GM19025 (cell line): Measurements from ENCODE around the gene CAMK2D.
A peak's percentile ranks its signal among the peaks of the same experiment; 100 is the strongest.
"Not testable (repeated sequence)": the region's sequence is repeated elsewhere in the genome, so short reads cannot be mapped to it uniquely, and the experiment has no call there.

Experiments
- ATAC-seq: cut with Tn5 transposase; IDR thresholded peaks from one replicate; pipeline ENCODE4 v1.9.1; 2021; ENCODE audit warnings: mild to moderate bottlenecking, low read depth, moderate library complexity; ENCODE audit not compliant: unreplicated experiment

The CAMK2D gene

DNA sequence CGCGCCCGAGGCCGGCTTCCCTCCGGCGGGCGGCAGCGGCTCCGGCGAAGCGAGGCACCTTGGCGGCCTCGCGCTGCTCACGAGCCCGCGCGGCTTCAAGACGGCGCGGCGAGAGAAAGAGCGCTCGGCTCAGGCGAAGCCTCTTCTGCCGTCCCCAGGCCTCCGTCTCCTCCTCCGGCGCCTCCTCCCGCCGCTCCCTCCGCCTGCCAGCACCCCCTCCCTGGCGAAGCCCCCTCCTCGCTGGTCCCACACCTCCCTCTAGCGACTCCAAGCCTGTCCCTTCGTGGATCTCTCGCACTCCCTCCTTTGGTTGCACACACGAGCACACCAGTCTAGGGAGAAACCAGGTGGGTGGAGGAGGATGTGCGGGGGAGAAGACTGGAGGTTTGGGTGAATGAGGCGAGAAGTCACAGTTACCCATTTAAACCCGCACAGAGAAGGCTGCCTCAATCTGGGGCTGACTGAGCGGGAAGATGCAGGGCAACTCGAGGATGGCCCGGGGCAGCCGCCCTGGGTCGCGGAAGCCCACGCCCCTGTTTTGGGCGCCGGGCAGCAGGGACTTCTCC is at the start of gene CAMK2D:
TSS of gene CAMK2D (minus strand) at position 119 of the 566 bp plus-strand sequence. CDS start 670 bp downstream, outside the sequence.
- ATAC-seq: peak; percentile 45

- ATAC-seq: no peak
These were observed 49.4 kb upstream of the CAMK2D start for GRCh38 chr4:113810906-113811305.

DNA sequence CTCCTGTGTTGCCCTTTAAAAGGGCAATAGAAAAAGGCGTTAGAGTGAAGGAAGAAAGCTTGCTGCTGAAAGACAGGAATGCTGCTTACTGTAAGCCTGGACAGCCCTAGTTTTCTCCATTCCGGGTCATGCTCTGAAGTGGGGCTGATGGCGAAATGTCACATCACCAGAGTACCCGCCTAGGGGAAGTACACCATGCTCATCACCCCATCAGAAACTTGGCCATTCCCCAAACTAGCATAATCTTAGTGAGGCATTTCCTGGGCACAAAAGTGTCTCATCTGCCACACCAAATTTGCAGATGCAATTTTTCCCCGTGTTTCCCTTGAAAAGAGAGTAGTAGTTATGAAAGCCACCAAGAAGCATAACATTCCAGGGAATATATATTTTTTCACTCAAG is 47.8 kb upstream of the CAMK2D start:
- ATAC-seq: no peak

GRCh38 chr4:113806850-113807249 is 45.3 kb upstream of the CAMK2D start:
- ATAC-seq: no peak

GRCh38 chr4:113801882-113802281 is 40.3 kb upstream of the CAMK2D start:
- no peak for ATAC-seq

DNA sequence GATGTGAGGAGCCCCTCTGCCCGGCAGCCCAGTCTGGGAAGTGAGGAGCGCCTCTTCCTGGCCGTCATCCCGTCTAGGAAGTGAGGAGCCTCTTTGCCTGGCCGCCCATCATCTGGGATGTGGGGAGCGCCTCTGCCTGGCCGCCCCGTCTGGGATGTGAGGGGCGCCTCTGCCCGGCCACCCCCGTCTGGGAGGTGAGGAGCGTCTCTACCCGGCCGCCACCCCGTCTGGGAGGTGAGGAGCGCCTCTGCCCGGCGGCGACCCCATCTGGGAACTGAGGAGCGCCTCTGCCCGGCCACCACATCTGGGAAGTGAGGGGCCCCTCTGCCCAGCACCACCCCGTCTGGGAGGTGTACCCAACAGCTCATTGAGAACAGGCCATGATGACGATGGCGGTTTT is 34.8 kb upstream of the CAMK2D start:
- not testable (repeated sequence) for ATAC-seq

GRCh38 chr4:113790478-113790877 is 28.9 kb upstream of the CAMK2D start:
- no peak for ATAC-seq

GRCh38 chr4:113788888-113789287 is 27.4 kb upstream of the CAMK2D start:
- ATAC-seq: no peak

DNA sequence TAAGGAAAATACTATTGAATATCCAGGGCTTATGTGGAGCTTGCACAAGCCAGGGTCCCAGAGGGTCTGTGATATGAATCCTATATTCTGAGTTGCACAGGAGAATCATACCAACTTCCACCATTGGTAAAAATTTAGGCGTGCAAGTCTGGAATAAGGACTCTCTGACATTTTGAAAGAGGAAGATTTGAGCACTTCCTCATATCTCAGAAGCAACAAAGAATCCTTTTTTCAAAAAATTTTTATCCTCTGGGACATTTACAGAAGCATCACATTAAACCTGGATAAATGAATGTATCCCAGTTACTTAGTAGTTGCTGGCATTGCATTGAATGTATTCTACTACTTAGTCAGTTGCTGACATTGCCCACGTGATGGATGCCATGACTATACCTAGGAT is 24.2 kb upstream of the CAMK2D start:
- no peak for ATAC-seq

DNA sequence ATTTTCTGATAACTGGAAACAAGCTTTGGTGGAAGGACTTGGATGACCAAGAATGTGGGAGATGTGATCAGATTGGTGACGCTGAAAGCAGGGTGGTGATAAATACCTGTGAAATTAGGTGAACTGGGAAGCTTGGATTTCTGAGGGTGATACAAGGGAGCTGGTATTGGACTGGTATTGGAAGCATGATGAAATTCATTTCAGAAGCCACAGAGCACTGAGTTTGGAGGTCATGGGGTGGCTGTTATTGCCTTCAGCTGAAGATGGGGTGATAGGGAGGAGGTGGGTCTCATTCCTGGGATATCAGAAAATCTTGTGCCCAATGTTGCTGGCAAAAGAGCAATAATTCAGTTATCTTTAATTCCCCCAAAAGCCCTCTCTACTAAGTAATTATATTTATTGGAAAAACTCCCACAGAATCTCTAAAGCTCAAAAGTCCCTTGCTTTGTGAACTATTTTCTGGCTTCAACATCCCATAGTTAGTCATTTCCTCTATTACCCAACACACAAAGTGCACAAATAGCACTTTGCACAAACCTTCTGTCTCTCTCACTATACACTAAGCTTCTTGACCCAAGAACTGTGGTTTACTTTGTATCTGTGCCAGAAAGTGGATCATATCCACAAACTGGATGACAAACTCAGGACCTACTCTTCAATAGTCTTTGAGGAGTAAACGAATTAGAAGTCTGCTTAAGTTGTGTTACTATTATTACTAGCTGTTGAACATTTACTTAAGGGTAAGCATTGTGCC is 23.1 kb upstream of the CAMK2D start:
- ATAC-seq: no peak

GRCh38 chr4:113783701-113784100 is 22.2 kb upstream of the CAMK2D start:
- ATAC-seq: no peak

- no peak for ATAC-seq
These were observed 21.8 kb upstream of the CAMK2D start for GRCh38 chr4:113783289-113783688.

DNA sequence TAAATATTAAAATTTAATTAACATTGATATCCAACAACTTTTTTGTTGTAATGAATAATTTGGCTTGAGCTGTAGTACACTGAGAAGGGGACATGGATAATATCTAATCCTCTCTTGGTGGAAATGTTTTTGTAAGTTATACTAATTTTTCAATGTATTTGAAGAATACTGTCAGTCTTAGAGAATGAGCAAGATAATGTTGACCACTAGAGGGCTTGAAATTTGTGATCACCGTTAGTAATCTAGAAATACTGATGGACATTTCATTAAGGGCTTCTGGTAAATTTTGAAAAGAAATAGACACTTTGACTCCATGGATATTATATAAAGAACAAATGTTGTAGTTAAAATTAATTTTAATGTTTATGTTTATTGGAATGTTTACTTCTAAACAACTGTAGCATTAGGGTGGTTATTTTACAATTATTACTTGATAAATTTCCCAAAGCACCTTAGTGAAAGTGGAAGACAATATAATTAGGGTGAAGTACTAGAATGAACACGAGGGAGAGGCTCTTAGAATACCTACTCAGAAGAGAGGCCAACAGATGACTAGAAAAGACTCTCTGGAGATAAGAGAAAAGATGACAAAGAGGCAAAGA is 20.0 kb upstream of the CAMK2D start:
- no peak for ATAC-seq

DNA sequence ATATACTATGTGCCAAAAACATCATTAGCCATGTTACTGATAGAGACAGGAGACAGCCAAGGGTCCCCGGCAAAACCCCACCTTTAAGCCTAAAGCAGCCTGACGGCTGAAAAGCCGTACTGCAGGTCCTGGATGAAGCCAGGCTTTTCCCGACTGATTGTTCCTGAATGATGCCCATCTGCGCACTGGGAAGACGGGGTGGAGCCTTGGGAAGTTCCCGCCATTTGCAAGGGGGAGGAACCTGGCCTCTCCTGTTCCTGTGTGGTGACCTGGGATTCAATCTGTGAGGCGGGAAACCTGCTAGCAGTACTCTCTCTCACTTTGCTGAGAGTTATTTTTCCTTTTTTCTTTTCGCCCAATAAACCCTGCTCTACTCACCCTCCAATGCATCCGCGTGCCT is 15.1 kb upstream of the CAMK2D start:
- no peak for ATAC-seq

DNA sequence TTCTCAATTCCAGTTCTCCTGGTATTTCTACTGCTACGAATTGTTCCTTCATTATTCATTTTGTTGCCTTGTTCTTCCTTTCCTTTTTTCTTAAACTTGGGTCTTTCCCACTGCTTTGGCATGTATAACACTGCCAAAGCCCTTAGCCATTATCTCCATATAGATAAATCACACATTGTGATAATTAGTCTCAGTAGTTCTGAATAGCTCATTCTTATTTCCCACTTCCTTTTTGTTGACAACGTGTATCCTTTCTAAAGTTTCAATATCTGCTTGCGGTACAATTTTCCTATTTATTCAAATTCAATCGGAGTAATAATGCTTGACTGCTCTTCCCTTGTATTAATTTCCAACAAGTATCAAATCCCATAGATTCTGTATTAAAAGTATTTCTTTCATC is 14.5 kb upstream of the CAMK2D start:
- ATAC-seq: no peak

DNA sequence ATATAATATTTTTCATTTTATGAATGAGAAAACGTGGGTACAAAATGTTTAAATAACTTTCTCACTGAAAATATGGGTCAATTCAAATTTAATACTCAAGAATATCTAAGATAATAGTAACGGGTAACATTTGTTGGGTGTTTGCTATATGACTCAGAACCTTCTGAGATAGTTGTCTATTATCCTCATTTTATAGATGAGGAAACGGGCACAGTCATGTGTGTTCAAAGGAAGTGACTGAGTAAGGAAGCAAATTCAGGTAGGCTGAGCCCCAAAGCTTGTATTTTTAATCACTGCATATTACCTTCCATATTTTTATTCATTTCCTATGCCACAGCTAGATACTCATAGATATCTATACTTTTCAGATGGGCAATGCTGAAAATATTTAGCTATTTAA is 12.2 kb upstream of the CAMK2D start:
- ATAC-seq: no peak

DNA sequence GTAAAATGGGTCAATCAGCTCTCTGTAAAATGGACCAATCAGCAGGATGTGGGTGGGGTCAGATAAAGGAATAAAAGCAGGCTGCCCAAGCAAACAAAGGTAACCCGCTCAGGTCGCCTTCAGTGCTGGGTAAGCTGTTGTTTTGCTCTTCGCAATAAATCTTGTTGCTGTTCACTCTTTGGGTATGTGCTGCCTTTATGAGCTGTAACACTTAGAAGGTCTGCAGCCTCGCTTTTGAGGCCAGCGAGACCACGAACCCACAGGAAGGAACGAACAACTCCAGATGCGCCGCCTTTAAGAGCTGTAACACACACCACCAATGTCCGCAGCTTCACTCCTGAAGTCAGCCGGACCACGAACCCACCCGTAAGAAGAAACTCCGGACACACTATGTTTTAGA is 11.5 kb upstream of the CAMK2D start:
- ATAC-seq: no peak

GRCh38 chr4:113772319-113772718 is 10.8 kb upstream of the CAMK2D start:
- no peak for ATAC-seq

DNA sequence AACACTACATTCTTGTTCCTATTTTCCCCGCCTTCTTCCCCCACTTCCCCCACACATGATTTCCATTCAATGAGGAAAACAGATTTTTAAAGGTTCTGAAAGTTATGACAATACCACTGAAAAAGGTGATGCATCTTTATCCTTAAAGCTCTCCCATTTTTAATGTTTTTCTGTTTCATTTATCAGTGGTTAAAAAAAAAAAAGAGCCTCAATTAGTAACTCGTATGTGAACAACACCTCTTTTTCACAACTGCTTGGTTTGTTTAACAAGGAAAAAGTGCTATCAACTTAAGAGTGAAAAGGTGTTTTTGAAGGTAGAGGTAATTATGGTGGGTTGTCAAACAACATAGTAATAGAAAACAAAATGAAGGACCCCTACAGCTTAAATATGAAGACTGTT is 8.2 kb upstream of the CAMK2D start:
- ATAC-seq: no peak

GRCh38 chr4:113768952-113769351 is 7.4 kb upstream of the CAMK2D start:
- no peak for ATAC-seq

- ATAC-seq: no peak
These were observed 5.3 kb upstream of the CAMK2D start for GRCh38 chr4:113766882-113767281.

DNA sequence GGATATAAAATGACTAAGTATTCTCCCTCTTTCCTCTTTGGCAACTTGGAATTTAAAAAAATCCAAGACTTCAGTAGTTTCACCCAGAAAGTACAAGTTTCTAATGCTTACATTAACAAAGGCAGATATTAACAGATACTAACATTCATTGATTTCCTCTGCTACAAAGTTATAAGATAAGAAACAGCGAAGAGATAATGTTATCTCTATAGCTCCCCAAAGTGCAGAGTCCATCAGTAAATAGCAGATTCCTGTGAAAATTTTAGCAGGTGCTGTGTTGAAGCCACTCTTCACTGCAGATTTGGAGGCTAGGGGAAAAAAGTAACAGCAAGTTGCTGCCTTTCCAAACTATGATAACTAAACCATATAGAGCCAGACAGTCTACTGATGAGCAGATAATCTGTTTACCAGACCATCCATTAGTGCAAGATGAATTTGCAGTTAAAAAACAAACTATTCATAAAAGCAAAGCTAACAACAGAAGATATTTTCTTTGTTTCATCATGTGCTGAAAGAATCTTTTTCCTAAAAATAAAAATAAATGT is 3.3 kb upstream of the CAMK2D start:
- ATAC-seq: no peak
